Breast epithelium (tissue), 3 donors: ENCODE data around the gene HIPK2.

Source experiments
- POLR2A ChIP-seq: fragments of 450-650 bp; IDR thresholded peaks from one replicate; pipeline ENCODE4 v1.6.1; 2016; ENCODE audit warnings: antibody characterized with exemption, mild to moderate bottlenecking, moderate library complexity
- TF ChIP-seq, protein P1 (sequence below), 3 donors: fragments of 450-650 bp; IDR thresholded peaks; one replicate each; pipeline ENCODE4 v1.5.1; 2016 to 2017; ENCODE audit warnings: antibody characterized with exemption in 3 of 3, mild to moderate bottlenecking in 3 of 3, moderate library complexity in 3 of 3

DNA sequence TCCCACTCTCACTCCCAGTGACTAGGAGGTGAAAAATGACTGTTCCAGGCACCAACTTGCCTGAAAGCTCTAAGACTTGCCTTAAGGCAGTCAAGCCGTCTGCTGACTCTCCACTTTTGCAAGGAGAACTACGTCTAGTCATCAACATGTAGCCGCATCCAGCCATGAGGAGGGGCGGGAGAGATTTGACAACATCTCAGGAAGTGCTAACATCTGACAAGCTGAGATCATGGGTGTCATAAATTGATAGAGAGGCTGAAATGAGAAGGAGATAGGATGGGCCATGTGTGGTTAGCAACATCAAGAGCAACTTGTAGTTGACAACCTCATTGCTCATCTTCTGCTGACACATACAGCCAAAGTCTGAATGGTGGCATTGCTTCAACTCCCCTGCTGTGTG is 42.3 kb upstream of the HIPK2 start:
- TF ChIP-seq, protein P1, sequence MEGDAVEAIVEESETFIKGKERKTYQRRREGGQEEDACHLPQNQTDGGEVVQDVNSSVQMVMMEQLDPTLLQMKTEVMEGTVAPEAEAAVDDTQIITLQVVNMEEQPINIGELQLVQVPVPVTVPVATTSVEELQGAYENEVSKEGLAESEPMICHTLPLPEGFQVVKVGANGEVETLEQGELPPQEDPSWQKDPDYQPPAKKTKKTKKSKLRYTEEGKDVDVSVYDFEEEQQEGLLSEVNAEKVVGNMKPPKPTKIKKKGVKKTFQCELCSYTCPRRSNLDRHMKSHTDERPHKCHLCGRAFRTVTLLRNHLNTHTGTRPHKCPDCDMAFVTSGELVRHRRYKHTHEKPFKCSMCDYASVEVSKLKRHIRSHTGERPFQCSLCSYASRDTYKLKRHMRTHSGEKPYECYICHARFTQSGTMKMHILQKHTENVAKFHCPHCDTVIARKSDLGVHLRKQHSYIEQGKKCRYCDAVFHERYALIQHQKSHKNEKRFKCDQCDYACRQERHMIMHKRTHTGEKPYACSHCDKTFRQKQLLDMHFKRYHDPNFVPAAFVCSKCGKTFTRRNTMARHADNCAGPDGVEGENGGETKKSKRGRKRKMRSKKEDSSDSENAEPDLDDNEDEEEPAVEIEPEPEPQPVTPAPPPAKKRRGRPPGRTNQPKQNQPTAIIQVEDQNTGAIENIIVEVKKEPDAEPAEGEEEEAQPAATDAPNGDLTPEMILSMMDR (IDR thresholded peaks at IDR 0.05): no peak
- TF ChIP-seq POLR2A: no peak
